A549 (cell line): ENCODE results near the gene CNTN5.

Experiments
- CHD2 ChIP-seq: fragments of 150-350 bp; IDR thresholded peaks from 2 replicates; pipeline ENCODE4 v1.6.1; 2014; ENCODE audit warnings: low read length; ENCODE audit not compliant: partially characterized antibody
- CTCF ChIP-seq: fragments of >200 bp; sonication (Bioruptor Twin); formaldehyde crosslinking; IDR thresholded peaks from 3 replicates; pipeline ENCODE4 v1.5.1; 2016
- EP300 ChIP-seq, 2 experiments: fragments of >200 bp; sonication (Bioruptor Twin); formaldehyde crosslinking; IDR thresholded peaks; 2 replicates in 1 of 2; 3 replicates in 1 of 2; pipeline ENCODE4 v1.6.1; 2016 to 2017
- PHF8 ChIP-seq: fragments of 200-600 bp; sonication (generic); IDR thresholded peaks from 2 replicates; pipeline ENCODE4 v1.6.1; 2016; ENCODE audit warnings: low read depth, mild to moderate bottlenecking, antibody characterized with exemption, moderate library complexity, borderline replicate concordance
- POLR2A ChIP-seq: IDR thresholded peaks from 2 replicates; pipeline ENCODE4 v1.6.1; 2012; ENCODE audit warnings: mild to moderate bottlenecking, low read length
- RAD21 ChIP-seq, 2 experiments: fragments of >200 bp in 1 of 2; sonication (Bioruptor Twin) in 1 of 2; formaldehyde crosslinking in 1 of 2; IDR thresholded peaks in 1 of 2; conservative IDR thresholded peaks in 1 of 2; 2 replicates in 1 of 2; 3 replicates in 1 of 2; pipeline ENCODE4 v1.6.1; 2012 to 2018; ENCODE audit warnings: inconsistent platforms in 1 of 2
- REST ChIP-seq: fragments of 200-600 bp; sonication (generic); IDR thresholded peaks from 2 replicates; pipeline ENCODE4 v1.6.1; 2016; ENCODE audit warnings: antibody characterized with exemption, mild to moderate bottlenecking, moderate library complexity
- SREBF2 ChIP-seq: fragments of 450-650 bp; IDR thresholded peaks from 2 replicates; pipeline ENCODE4 v1.6.1; 2014; ENCODE audit warnings: mild to moderate bottlenecking, moderate library complexity
- USF2 ChIP-seq: fragments of 450-650 bp; IDR thresholded peaks from 2 replicates; pipeline ENCODE4 v1.6.1; 2014; ENCODE audit warnings: antibody characterized with exemption
- ZSCAN20 ChIP-seq: fragments of 250-450 bp; sonication (Bioruptor Pico); IDR thresholded peaks from 2 replicates; pipeline ENCODE4 v1.8.0; 2022; ENCODE audit warnings: mild to moderate bottlenecking, moderate library complexity
- TF ChIP-seq, protein P1 (sequence below): IDR thresholded peaks from 2 replicates; pipeline ENCODE4 v1.6.1; 2012

DNA sequence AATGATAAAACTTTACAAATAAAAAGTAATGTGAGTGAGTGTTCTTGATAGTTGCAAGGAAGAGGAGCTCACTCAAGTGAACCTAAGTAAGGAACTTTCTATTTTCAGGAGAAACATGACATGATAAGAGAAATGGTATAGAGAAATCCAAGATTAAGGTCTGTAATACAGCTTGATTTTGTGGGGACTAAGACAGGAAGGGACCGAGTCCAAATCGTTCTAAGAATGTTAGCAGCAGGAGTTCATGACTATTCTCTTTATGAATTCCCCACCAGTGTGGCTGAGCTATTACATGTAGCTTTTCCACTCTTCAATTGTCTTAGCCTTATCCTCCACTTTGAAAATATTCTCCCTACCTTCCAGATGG is 967.7 kb downstream of the CNTN5 start:
- TF ChIP-seq PHF8 (no peak), CTCF (no peak), CHD2 (no peak), RAD21 (conservative IDR thresholded peaks at IDR 0.05 in 1 of 2, IDR thresholded peaks at IDR 0.05 in 1 of 2) (no peak), USF2 (no peak), REST (no peak), ZSCAN20 (CRISPR knock-in tag) (no peak), SREBF2 (no peak), POLR2A (no peak), EP300 (IDR thresholded peaks at IDR 0.05) (no peak)
- TF ChIP-seq, protein P1, sequence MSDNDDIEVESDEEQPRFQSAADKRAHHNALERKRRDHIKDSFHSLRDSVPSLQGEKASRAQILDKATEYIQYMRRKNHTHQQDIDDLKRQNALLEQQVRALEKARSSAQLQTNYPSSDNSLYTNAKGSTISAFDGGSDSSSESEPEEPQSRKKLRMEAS: no peak
